ENCODE results near the gene ZNF74.
A peak's percentile ranks its signal among the peaks of the same experiment; 100 is the strongest.
"Not testable (repeated sequence)": the region's sequence is repeated elsewhere in the genome, so short reads cannot be mapped to it uniquely, and the experiment has no call there.

ZNF74 gene

DNA sequence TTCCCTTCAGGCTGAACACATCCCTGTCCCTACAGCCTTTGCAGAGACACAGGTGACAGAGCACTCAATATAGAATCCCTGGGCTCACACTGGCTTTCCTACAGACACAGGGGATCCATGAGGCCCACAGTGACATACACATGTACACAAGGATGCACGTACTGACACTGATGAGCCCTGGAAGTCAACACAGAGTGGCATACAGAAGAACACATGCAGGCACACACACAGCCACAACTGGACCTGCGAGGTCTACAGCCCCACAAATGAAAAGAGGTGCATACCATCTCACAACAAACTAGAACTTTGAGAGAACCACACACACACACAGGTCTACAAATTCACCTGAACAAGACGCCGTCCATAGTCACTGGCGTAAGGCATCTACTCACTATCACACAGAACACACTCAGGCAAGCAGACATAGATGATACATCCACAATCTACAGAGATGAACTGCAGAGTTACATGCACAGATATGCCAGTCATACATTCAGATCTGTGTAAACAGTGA is 3.5 kb upstream of the ZNF74 start:
- DNase-seq (ENCODE audit: low read depth): no peak
- H3K4me3 ChIP-seq (ENCODE audit: low read depth, low read length): no peak overlapping the region
- TF ChIP-seq, protein P1, sequence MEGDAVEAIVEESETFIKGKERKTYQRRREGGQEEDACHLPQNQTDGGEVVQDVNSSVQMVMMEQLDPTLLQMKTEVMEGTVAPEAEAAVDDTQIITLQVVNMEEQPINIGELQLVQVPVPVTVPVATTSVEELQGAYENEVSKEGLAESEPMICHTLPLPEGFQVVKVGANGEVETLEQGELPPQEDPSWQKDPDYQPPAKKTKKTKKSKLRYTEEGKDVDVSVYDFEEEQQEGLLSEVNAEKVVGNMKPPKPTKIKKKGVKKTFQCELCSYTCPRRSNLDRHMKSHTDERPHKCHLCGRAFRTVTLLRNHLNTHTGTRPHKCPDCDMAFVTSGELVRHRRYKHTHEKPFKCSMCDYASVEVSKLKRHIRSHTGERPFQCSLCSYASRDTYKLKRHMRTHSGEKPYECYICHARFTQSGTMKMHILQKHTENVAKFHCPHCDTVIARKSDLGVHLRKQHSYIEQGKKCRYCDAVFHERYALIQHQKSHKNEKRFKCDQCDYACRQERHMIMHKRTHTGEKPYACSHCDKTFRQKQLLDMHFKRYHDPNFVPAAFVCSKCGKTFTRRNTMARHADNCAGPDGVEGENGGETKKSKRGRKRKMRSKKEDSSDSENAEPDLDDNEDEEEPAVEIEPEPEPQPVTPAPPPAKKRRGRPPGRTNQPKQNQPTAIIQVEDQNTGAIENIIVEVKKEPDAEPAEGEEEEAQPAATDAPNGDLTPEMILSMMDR (IDR thresholded peaks at IDR 0.05; ENCODE audit: low read depth, low read length): no peak
- TF ChIP-seq POLR2A (IDR thresholded peaks at IDR 0.05; ENCODE audit: extremely low read depth, insufficient read length) (no peak), MYC (IDR thresholded peaks at IDR 0.05; ENCODE audit: low read depth, low read length) (no peak)
- TF ChIP-seq, protein P2, sequence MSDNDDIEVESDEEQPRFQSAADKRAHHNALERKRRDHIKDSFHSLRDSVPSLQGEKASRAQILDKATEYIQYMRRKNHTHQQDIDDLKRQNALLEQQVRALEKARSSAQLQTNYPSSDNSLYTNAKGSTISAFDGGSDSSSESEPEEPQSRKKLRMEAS (IDR thresholded peaks at IDR 0.05; ENCODE audit: low read depth, low read length): no peak

DNA sequence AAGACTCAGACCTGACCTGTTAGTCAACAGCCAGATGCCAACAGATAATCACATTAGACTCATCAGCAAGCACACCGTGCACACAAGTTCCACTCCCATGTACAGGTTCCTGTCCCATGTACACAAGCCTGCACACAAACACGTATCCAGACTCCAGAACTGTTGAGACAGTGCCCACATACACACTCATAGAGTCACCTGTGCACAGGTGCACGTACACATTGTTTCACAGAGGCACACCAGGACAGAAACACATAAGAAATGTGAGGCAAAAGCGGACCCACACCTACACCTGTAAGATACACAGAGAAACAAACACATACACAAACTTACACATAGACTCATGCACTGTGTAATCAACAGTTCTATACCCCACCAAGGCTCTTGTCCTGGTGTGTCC is 2.7 kb upstream of the ZNF74 start:
- DNase-seq (ENCODE audit: low read depth): no peak
- TF ChIP-seq, protein P1 (IDR thresholded peaks at IDR 0.05; ENCODE audit: low read depth, low read length): no peak
- TF ChIP-seq MYC (IDR thresholded peaks at IDR 0.05; ENCODE audit: low read depth, low read length): no peak
- TF ChIP-seq, protein P2 (IDR thresholded peaks at IDR 0.05; ENCODE audit: low read depth, low read length): no peak
- H3K4me3 ChIP-seq (ENCODE audit: low read depth, low read length): no peak overlapping the region

- not testable (repeated sequence) for H3K4me3 ChIP-seq (ENCODE audit: low read depth, low read length)
Observed at GRCh38 chr22:20392365-20392881, 1.5 kb upstream of the ZNF74 start.

DNA sequence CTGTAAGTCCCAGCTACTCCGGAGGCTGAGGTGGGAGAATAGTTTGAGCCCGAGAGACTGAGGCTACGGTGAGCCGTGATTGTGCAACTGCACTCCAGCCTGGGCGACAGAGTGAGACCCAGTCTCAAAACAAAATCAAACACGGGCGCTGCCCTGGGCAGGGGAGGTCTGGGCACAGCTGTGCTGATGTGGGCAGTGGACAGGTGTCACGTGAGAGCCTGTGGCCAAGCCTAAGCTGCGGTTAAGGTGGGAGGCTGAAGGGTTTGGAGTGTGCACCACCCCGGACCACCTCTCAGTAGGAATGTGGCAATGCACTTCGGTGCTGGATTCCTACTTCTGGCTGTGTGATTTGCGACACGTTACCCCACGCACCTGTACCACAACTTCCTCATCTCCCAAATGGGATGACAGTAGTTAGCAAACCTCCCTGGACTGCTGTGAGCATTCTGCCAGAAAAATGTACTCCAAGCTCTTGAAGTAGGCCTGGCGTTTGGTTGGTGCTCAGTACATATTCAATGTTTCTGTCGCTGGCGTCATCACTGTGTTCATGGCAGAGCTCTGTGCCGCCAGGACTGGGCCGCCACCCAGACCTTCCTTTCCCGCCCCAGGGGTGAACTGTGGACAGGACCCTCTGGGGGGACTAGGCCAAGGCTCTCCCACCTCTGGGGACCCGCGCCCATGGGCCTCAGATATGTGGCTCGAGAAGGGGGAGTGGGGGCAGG is 807 bp upstream of the ZNF74 start:
- peak; percentile 14 for DNase-seq (ENCODE audit: low read depth)
- peak overlapping the region; percentile 72 for H3K4me3 ChIP-seq (ENCODE audit: low read depth, low read length)
- TF ChIP-seq, protein P2 (IDR thresholded peaks at IDR 0.05; ENCODE audit: low read depth, low read length): no peak
- TF ChIP-seq, protein P1 (IDR thresholded peaks at IDR 0.05; ENCODE audit: low read depth, low read length): no peak
- no peak for TF ChIP-seq MYC (IDR thresholded peaks at IDR 0.05; ENCODE audit: low read depth, low read length)

More at GRCh38 chr22:20392365-20392881, 1.5 kb upstream of the ZNF74 start:
- not testable (repeated sequence) for DNase-seq (ENCODE audit: low read depth)

- TF ChIP-seq MYC (IDR thresholded peaks at IDR 0.05; ENCODE audit: low read depth, low read length) (no peak), POLR2A (IDR thresholded peaks at IDR 0.05; ENCODE audit: extremely low read depth, insufficient read length) (no peak)
- TF ChIP-seq, protein P2 (IDR thresholded peaks at IDR 0.05; ENCODE audit: low read depth, low read length): no peak
- TF ChIP-seq, protein P1 (IDR thresholded peaks at IDR 0.05; ENCODE audit: low read depth, low read length): no peak
- no peak for DNase-seq (ENCODE audit: low read depth)
- peak overlapping the region; percentile 72 for H3K4me3 ChIP-seq (ENCODE audit: low read depth, low read length)
Observed at GRCh38 chr22:20395181-20395906, 1.4 kb downstream of the ZNF74 start.

- TF ChIP-seq, protein P2 (IDR thresholded peaks at IDR 0.05; ENCODE audit: low read depth, low read length): no peak
- TF ChIP-seq, protein P1 (IDR thresholded peaks at IDR 0.05; ENCODE audit: low read depth, low read length): no peak
- TF ChIP-seq MYC (IDR thresholded peaks at IDR 0.05; ENCODE audit: low read depth, low read length) (no peak), POLR2A (IDR thresholded peaks at IDR 0.05; ENCODE audit: extremely low read depth, insufficient read length) (no peak)
- peak overlapping the region; percentile 22 for H3K4me3 ChIP-seq (ENCODE audit: low read depth, low read length)
Observed at GRCh38 chr22:20395907-20396287, 1.9 kb downstream of the ZNF74 start.

More at GRCh38 chr22:20395907-20396287, 1.9 kb downstream of the ZNF74 start:
- DNase-seq (ENCODE audit: low read depth): peak; percentile 24
